SHP77 (cell line): ENCODE measurements around the gene TEX36.
"Not testable (repeated sequence)": the region's sequence is repeated elsewhere in the genome, so short reads cannot be mapped to it uniquely, and the experiment has no call there.

Experiments
- DNase-seq, 2 experiments: peaks; one replicate each; lab custom pipeline; 2025; lab: John Stamatoyannopoulos, UW

TEX36 gene, protein sequence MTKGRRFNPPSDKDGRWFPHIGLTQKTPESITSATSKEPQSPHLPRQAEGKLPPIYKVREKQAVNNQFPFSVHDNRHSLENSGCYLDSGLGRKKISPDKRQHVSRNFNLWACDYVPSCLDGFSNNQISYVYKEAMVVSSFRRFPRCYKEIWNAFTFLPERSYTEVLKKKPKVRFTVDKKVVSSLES

DNA sequence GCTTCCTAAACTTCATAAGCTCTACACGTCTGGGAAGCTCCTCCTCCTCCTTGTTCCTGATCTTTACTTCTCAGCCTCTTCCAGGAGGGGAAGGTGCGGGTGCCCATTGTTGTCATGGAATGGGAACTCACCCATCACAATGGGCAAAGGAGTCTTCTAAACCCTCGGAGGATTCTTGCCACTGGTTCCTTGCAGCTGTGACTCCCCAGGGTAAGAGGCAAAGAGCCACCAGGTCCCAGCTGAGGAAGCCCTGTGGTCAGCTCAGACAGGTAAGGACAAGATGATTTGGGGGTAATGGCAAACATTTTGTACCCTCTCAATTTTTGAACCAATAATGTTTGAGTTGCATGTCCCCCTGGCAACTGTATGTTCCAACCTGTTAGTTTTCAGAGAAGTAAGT is at the start of gene TEX36:
TEX36 (minus strand) TSS at position 101 of the 400 bp plus-strand sequence. CDS start 174 bp downstream, outside the sequence.
- no peak for DNase-seq

DNA sequence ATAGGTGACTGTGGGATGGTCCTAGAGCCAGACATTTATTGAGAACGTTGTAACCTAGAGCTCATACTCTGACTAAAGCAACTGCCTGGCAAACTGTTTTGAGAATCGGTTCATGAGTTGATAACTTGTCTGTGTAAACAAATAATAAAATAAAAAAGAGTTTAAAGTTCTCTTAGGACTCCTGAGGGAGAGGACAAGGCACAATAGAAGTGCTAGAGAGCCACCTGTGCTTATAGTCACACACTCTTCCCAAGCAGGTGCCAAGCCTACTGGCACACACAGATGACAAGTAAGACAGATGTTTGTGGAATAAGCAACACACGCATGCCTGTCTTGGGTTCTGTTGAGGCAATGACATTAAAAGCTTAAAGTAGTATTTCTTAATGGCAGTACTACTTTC is 44.5 kb upstream of the TEX36 start:
- DNase-seq: no peak

DNA sequence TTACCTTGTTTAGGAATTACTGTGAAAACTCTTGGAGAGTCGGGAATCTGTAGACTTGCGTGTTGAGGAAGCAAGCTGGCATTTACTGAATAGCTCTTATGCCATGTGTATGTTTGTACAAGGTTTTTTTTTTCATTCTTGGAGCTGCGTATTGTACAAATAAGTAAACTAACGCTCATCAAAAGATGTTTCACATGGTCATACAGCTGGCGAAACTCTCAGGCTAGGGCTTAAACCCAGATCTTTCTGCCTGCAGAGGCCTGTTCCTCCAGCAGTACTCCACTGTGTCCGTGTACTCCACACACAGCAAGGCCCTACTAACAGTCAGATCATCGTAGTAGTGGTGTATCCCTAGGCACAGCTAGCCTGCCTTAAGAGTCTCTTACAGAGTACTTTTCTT is 44.0 kb upstream of the TEX36 start:
- DNase-seq: no peak

DNA sequence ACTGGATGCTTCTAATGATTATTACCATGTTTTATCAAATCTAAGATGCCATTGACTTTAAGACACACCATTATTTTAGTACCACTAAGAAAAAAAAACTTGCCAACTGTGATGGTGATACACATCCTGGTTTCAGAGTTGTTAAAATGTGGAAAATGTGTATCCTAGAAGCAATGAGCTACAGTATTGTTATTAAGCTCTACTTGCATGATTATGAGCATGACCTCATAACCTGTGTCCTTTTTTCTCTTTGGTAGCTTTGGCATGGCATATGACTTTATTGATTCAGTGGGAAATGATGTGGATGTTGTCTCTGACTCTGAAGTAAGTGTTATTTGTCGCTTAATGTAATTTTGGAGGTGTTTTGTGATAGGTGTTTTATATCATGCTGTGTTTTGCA is 39.8 kb upstream of the TEX36 start:
- no peak for DNase-seq

DNA sequence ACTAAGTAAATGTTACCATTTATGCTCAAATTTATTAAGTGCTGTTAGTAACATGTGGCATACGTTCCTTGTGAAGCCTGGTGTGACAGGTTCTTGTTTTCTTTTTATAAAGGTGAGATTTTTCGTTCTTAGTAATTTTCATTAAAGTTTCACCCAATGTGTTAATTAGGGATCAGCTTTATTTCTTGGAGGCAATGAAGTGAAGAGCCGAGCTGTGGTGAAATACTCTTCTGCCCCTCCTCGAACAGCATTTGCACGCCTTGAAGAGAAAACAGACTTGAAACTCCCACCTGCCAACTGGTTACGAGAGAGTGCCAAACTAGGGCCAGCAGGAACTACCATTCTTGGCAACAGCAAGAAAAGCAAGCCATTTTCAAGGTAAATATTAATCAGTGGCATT is 38.1 kb upstream of the TEX36 start:
- DNase-seq: no peak

DNA sequence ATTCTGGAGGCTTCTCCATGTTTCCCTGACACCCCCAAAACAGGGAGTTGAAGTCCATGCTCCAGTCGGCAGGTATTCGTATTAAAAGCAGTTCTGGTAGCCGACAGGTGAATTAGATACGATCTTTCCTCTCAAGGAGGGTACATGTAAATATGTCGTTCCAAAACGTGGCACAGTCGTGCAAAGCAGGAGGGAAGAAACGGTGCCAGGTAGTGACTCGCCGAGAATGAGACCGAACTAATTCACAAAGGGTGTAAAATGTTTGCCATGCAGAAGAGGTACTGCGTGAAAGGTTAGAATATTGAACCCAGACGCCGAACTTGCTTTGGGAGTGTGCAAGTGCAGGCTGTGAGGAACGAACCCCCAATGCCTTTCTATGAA is 37.0 kb upstream of the TEX36 start:
- no peak for DNase-seq

DNA sequence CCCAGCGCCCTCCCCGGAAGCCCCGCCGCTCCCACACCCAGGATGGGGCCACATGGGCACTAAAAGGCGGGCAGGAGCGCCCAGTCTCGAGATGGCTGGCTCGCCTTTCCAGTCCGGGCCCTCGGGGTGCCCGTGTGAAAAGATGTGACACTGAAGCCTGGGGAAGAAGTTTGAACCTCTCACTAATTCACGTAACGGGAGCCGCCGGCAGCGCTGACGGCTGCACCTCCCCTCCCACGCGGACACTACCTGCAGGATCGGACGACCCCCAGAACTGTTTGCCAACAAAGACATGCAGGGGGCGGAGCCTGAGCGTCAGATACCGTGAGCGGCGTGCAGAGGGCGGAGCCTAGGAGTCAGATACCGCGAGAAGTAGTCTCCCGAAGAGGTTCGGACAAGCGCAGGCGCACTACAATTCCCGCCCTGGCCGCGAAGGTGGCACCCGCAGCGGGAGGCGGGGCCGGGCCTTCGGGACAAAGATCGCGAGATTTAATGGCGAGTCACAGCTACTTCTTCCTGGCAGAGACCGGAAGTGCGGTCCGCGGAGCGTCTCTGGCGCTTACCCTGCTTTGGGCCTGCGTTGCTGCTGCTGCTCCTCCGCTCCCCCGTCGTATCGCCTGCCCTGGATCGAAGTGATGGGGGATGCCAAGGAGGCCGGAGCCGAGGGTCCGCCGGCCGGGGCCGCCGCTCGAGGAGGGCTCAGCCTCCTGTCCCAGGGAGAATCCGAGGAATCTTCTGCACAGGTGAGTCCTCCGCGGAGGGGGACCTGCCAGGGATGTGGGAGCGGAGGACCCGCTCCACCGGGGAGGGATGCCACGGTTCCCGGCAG is 36.4 kb upstream of the TEX36 start, which contains the start of gene EDRF1:
EDRF1 (plus strand) TSS at position 537 of the 829 bp plus-strand sequence; CDS start at position 636, 99 bp downstream.
- peak; percentile 96 to 99 for DNase-seq

DNA sequence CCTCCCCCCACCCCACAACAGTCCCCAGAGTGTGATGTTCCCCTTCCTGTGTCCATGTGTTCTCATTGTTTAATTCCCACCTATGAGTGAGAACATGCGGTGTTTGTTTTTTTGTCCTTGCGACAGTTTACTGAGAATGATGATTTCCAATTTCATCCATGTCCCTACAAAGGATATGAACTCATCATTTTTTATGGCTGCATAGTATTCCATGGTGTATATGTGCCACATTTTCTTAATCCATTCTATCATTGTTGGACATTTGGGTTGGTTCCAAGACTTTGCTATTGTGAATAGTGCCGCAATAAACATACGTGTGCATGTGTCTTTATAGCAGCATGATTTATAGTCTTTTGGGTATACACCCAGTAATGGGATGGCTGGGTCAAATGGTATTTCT is 31.8 kb upstream of the TEX36 start:
- DNase-seq: not testable (repeated sequence)

DNA sequence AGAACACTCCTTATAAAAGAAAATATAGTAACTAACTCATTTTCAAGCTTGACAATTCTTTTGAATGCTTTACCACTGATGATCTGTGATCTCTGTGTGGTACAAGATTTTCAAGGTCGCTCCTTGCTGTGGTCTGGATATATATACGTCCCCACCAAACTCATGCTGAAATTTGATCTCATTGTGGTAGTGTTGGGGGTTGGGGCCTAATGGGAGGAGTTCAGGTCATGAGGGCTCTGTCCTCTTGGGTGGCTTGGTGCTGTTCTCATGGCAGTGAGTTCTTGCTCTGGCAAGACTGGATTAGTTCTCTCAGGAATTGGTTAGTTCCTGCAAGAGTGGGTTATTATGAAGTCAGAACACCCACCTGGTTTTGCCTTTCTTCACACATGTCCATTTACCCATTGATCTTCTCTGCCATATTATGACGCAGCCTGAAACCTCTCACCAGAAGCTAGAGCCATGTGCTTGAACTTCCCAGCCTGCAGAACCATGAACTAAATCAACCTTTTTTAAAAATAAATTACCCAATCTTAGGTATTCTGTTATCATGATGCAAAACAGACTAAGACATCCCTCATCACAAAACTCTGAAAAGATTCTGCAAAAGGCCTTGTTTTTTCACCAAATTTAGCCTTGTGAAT is 28.3 kb upstream of the TEX36 start:
- DNase-seq: no peak

DNA sequence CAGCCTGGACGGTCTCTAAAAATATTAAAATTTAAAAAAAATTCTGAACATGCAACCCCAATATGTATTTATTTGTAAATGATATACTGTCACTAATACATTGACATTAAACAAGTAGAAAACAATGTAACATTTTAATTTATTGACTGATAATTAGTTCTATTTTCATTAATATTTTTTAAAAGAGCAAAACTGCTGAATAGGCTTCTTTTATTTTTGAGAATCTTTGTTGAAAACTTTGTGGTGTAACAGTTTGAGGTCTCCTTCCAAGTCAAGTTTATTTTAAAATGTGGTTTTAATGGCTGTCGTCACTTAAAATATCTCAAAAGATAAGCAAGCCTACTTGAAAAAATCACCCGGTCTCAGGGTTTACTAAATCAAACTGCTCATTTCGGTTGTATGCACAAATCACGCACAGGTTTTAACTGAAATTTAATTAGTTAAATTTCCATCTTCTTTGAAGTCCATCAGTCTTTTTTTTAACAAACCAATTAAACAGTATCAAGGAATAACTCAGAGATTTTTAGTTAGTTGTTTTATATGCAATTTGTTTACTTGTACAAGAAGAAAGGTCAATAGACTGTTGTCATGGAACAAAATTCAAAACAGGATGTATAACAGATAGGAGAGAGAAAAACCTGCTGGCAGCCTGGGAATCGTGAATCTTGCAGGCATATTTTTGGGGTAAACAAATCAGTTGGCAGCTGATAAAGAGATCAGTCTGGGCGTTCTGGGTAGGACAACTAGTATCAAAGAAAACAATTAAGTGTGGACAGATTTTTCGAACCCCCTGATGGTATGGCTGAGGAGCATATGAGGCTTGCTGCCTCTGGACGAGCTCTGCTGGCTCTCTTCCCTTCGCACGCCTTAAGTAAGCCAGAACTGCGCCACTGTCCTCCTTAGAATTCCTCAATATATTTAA is 26.9 kb upstream of the TEX36 start:
- no peak for DNase-seq

DNA sequence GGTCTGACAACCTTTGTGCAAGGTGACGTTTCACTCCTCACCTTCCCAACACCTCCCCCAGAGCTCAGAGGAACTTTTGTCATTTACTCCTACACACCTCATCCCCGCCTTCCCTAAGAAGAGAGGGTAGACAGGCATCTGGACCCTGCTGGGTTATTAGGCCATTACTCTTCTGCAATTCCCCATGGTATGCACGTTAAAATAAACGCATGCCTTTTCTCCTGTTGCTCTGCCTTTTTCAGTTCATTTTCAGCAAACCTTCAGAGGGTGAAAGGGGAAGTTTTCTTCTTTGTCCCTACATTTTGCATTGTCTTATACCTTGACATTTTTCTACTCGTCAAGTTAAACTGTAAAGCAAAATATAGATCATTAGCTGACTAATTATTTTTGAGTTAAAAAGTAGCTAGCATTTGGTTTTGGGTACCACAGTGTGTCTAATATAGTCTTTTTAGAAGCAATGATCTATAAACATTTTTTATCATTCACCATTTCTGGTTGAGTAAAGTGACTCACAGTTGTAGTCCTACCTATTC is 26.1 kb upstream of the TEX36 start:
- no peak for DNase-seq

DNA sequence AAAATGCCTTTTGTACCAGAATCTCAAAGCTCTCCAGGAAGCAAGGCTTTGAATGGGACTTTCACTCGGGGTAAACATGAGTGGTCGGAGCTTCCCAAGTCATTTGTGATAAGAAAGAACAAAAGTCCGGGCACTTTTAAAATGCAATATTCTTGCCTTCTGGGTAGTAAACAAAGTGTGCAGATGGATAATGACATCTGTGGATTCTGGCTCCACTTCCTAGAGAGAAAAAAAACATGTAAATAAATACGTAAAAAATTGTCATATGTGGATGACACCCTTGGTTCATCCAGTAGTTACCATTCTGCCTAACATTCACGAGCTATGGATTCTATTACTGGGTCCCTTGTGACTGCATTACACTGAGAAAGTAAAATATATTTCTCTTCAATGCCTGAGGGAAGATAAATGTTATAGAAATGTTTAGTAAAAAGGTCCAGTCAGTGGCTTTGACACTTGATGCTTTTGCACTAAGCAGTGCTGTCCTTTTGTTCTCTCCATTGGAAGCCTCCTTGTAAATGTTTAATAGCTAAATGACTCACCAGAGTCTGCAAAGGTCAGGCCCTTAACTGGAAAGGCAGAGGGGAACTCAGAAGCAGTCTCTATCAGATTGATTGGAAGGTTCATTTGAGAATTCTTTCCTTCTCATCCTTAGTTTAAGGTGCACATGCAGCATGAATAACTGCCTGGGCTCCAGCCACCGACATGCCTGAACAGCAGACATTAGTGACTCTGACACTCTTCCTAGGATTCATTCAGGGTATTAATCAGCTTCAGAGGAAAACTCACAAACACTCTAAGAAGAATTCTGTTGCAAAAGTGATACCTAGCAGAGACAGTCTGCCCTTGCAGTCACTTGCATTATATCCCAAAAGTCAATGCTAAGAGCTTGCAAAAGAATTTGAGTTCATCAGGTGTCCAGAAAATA is 24.8 kb upstream of the TEX36 start:
- DNase-seq: no peak

DNA sequence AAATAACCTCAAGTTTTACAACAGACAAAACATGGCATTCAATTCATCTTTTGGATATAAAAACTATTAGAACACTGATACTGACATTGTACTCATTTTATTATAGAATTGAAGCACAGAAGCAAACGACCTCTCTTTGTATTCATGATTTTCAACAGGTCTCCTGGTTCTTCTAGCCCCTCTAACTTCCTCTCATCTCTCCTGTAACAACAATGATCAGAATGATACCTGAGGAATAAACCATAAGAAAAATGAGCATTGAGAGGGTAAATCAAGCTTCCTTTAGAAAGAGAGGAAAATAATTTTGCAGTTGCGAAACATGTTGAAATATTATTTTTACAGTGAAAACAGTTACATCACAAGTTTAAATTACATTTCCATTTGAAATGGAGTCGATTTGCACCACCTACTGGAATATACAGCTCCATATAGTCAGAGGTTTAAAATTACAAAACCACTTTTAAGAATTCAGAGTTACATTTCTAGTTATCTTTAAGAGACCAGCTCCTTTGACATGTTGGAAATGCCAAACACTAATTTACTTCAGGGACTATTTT is 17.5 kb upstream of the TEX36 start:
- no peak for DNase-seq

DNA sequence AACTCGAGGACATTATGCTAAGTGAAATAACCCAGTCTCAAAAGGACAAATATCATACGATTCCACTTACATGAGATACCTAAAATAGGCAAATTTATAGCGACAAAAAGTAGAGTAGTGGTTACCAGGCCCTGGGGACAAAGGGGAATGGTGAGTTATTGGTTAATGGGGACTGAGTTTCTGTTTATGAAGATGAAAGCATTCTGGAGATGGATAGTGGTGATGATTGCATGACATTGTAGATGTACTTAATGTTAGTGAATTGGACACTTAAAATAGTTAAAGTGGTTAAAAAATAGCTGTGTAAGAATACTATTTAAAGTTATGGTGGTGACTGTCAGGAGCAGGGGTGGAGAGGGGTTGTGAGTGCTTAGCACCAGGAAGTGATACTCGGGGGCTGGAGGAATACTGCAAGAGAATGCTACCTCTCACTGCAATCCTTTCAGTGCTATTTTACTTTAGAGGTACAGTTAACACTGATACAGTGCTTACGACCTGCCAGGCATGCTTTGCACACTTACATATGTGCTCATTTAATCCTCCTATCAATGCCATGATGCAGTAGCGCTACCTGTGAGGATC is 16.7 kb upstream of the TEX36 start:
- no peak for DNase-seq

DNA sequence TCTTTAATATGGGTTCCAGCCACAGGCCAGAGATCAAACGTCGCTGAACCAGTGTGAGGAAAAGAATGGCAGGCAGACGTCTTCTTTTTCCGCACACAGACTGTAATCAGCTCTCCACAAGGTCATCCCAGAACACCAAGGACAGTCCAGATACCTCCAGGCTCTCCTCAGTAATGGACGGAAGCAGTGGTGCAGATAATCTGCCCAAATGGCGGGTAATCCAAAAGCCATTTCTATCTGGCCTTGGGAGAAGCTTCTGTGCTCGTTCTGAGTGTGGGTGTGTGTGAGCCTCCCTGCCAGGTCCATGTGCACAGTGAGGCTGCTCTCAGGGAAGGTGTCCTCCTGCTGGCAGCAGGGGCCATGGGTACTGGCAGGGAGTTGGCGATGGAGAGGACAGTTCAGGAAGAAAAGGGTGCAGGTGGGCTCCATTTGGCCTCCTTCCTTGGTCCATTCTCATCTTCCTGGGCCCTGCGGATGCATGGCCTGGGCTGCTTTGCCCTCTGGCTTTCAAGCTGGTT is 15.6 kb upstream of the TEX36 start:
- DNase-seq: no peak

DNA sequence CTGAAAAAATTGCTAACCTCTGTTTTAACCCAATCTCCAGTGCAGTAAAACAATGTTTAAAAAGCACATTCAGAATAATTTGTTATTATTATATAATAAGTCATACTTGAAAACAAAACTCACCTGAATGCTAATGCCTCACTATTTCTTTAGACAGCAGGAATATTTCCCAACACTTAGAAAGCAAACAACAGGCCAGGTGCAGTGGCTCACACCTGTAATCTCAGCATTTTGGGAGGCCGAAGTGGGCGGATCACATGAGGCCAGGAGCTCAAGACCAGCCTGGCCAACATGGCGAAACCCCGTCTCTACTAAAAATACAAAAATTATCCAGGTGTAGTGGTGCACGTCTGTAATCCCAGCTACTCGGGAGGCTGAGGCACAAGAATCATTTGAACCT is 13.9 kb upstream of the TEX36 start:
- not testable (repeated sequence) for DNase-seq

DNA sequence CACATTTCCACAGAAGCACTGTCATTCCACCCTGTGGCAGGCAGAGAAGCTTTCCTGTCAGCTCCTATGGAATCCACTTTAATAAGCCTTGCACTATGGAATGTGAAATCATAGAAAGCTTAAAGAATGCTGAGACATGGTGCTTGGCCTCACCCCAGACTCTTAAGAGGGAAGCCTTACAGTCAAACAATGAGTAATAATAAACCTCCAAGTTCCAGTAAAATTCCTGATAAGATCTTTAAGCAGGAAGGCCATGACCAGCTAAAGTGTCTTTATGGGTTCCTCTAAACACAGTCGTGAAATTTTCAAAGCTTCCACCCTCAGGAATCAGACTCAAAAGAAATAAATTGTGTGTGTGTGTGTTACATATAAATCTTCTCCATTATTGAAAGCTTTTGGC is 11.9 kb upstream of the TEX36 start:
- DNase-seq: no peak

DNA sequence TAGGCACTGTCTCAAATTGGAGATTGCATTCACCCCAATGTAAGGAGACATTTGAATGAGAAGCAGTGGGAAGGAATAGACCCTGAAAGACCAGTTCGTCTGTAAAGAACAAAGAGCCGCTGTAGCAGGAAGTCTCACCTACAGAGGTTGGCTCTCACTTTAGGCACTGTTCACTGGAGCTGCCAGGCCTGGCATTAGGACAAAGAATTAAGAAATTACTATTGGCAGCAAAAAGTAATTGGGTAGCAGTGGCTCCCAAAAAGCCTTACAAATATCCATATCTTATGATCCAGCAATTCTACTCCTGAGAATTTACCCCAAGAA is 10.5 kb upstream of the TEX36 start:
- no peak for DNase-seq

DNA sequence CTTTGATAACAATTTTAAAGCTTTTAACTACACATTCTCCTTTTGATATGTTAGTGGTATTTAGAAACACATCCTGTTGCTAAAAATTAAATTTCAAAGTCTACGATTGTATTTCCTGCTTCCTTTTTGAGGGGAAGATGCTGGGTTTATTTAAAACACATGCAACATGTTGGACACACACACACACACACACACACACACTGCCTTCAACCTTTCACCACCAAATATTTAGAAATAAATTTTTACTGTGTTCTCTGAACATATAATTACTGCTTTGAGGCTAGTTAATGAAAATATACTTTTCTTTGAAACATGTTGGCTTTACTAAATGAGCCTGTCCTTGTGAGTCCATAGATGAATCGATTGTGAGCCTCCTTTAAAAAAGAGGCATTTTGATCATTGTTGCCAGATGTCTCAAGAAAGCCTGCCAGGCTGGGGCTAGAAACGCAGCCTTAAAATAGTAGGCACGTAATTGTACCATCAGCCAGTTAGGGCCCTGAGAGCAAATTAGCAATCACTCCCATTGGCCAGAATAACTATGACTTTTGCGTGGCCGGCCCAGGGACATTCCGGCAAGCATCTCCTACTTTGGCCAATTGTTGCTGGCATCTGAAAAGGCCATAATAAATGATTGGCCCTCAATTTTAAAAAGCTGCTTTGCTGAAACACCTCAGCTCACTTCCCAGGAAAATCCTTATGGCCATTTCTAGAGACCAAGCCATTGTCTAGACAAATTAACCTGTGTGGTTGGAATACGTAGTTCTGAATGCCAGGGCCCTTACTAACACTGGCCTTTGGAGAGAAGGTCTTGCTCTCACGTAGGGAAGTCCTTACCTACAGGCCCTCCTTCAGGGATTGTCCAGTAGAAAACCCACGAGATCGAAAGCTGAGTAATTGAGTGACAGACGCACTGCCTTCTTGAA is 9.9 kb upstream of the TEX36 start:
- DNase-seq: no peak
